ENCODE measurements around the gene ATG16L1. TPM values are rescaled to one million over a fixed set of nuclear protein-coding genes. Genes with fewer than 3 reads are reported as not detected.

The ATG16L1 gene
- total RNA-seq, 1 experiment from 2014 or later: 42.0 TPM

GRCh38 chr2:233262562-233262961, 11.1 kb downstream of the ATG16L1 start:
- Mint-ChIP-seq H3K27ac (peak overlapping the region in 2 of 3 experiments; percentile 9 to 18; a peak in 2 of 7 replicates), H3K27me3 (ENCODE audit: low read depth) (no peaks in the 10 kb centered on the region), H3K4me1 (no peaks in the 10 kb centered on the region; a peak in 1 of 4 replicates), H3K4me3 (no peak overlapping the region), H3K36me3 (ENCODE audit: insufficient read depth in 1 of 3, low read depth in 3 of 3) (peaks cover 53 to 96% (median 78%) of the 10 kb centered on the region in 3 experiments; a peak in 6 of 7 replicates), H3K9me3 (no peaks in the 10 kb centered on the region)
- H2BK20ac ChIP-seq (ENCODE audit: low read depth, low read length, poor library complexity, severe bottlenecking): no peak overlapping the region
- H3K79me1 ChIP-seq (ENCODE audit: insufficient read depth, low read depth, low read length, poor library complexity, severe bottlenecking): peaks cover 8% of the 10 kb centered on the region
- H4K91ac ChIP-seq (ENCODE audit: insufficient read length, low read depth, low read length): no peak overlapping the region
- no peak overlapping the region for H4K8ac ChIP-seq (replicated peaks; ENCODE audit: insufficient read length, low read depth, low read length)
- no peaks in the 10 kb centered on the region for H3K23me2 ChIP-seq (ENCODE audit: insufficient read length, low read depth, low read length, poor library complexity, severe bottlenecking)
- H3K9ac ChIP-seq (ENCODE audit: extremely low read depth, insufficient read length, low read length): no peak overlapping the region
- H3K9me3 ChIP-seq (ENCODE audit: control insufficient read depth, low read depth, low read length): no peaks in the 10 kb centered on the region
- H4K20me1 ChIP-seq (ENCODE audit: control insufficient read depth, insufficient read depth, insufficient read length): no peaks in the 10 kb centered on the region
- no peaks in the 10 kb centered on the region for H3K27me3 ChIP-seq (ENCODE audit: insufficient read depth, low read length)
- H3K4me2 ChIP-seq (ENCODE audit: insufficient read depth, insufficient read length, low read length): no peak overlapping the region
- H2AFZ ChIP-seq (ENCODE audit: low read length): no peak overlapping the region
- H3T11ph ChIP-seq (ENCODE audit: low read length): no peak overlapping the region
- H2BK12ac ChIP-seq (ENCODE audit: insufficient read length, low read depth, low read length): no peak overlapping the region
- no peak overlapping the region for H2AK5ac ChIP-seq (ENCODE audit: insufficient read length, low read length)
- H3K4me1 ChIP-seq (ENCODE audit: insufficient read depth, low read length): no peaks in the 10 kb centered on the region
- H2BK120ac ChIP-seq (ENCODE audit: low read depth, low read length, poor library complexity, severe bottlenecking): no peak overlapping the region
- no peak overlapping the region for H2BK5ac ChIP-seq (ENCODE audit: insufficient read length, low read length)
- no peak overlapping the region for H2BK15ac ChIP-seq (ENCODE audit: low read depth, low read length)
- H3K27ac ChIP-seq (ENCODE audit: insufficient read length, low read depth, low read length): no peak overlapping the region
- no peak overlapping the region for H3K4ac ChIP-seq (ENCODE audit: low read depth, low read length)
- no peak overlapping the region for H3K18ac ChIP-seq (ENCODE audit: insufficient read length, low read depth, low read length)
- no CpG with 5 or more reads among the region's 5 CpGs for WGBS (ENCODE audit: extremely low coverage, insufficient read length, low lambda C conversion rate)
- no peak overlapping the region for H3K23ac ChIP-seq (ENCODE audit: insufficient read length, low read depth, low read length)
- TF ChIP-seq CTCF (conservative IDR thresholded peaks at IDR 0.05): no peak
- DNase-seq: no peak
- H3K79me2 ChIP-seq (ENCODE audit: insufficient read depth, low read length): no peaks in the 10 kb centered on the region; the same call in 1 of the 2 replicates
- no peak overlapping the region for H4K5ac ChIP-seq (ENCODE audit: insufficient read length, low read depth, low read length)
- no peak overlapping the region for H3K56ac ChIP-seq (ENCODE audit: insufficient read length, low read depth, low read length)
- H3K14ac ChIP-seq (ENCODE audit: insufficient read depth, low read length): no peak overlapping the region

Measured in H9 (cell line).